GM18868 (cell line): Measurements from ENCODE around the gene PARP12.

ENCODE experiments used
- ATAC-seq: cut with Tn5 transposase; IDR thresholded peaks from one replicate; pipeline ENCODE4 v1.9.1; 2021; ENCODE audit warnings: mild to moderate bottlenecking, moderate library complexity; ENCODE audit not compliant: unreplicated experiment

PARP12 gene

DNA sequence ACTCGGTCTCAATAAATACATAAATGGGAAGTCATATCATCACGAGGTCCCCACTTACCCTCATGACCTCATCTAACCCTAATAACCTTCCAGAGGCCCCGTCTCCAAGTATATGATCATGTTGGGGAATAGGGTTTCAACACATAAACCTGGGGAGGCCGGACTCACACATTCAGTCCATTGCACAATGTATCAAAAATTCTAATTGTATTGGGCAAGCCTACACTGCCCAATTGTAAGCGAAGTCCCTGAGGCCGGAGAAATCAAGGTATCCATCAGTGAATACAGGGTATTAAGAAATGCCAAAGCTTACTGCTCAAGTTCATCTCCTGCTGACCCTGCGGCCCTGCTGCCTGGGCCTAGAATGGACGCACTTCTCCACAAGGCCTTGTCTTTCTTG is 69.6 kb downstream of the PARP12 start:
- ATAC-seq: no peak

DNA sequence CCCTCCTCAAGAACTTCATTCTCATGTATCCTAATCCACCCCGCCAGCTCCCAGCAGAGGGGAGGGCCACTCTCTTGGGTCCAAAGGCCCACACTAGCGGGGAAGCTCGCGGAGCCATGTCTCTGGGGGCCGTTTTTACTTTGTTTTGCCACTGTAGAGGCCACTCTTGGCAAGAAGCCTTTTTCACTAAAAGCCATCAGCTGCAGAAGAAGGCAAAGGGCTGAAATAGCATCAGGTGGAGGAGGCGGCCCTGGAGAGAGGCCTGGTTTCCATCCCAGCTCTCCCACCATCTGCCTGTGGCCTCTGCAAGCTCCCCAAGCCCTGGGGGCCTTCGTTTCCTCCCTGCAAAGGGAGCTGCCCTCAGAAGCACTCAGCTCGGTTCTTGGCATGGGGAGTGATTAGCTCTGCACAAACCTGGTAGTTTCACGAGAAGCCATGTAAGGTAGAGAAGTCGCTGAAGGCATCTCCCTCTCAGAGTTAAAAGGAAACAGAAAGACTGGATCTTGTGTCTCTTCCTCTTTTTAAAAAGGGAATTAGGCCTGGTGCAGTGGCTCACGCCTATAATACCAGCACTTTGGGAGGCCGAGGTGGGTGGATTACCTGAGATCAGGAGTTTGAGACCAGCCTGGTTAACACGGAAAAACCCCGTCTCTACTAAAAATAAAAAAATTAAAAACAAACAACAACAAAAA is 70.3 kb downstream of the PARP12 start:
- no peak for ATAC-seq

DNA sequence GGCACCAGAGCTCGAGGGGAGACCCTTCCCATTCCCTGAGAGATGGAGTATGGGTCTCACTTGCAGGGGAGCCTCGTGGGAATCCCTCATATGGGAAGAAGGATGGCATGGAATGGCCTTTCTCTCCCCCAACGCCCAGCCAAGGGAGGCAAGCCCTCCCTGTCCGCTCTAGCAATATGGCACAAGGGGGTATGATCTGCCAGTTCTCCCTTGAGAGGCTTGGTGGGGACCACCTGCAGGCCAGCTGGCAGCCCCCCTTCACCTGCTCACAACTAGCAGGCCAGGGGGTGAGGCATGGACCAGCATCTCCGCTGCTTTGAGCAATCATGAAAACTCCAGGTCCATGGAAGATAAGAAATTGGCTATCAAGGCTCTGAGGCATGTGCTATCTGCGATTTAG is 70.8 kb downstream of the PARP12 start:
- ATAC-seq: no peak

DNA sequence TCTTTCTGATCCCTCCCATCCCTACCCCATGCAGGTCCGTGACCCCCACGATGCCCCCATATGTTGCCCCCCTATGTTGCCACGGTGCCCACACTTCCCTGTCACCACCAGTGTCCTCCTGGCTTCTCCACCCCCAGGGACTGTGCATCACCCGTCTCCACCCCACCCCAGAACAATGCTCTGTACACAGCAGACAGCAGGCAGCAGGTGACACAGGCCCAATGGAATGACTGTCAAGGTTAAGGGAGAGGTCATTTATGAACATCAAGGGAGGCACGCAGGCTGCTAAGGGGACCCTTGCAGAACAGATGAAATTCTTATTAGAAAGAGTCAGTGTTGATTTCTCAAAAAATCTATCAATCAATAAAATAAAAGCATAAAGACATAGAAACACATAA is 71.5 kb downstream of the PARP12 start:
- no peak for ATAC-seq

DNA sequence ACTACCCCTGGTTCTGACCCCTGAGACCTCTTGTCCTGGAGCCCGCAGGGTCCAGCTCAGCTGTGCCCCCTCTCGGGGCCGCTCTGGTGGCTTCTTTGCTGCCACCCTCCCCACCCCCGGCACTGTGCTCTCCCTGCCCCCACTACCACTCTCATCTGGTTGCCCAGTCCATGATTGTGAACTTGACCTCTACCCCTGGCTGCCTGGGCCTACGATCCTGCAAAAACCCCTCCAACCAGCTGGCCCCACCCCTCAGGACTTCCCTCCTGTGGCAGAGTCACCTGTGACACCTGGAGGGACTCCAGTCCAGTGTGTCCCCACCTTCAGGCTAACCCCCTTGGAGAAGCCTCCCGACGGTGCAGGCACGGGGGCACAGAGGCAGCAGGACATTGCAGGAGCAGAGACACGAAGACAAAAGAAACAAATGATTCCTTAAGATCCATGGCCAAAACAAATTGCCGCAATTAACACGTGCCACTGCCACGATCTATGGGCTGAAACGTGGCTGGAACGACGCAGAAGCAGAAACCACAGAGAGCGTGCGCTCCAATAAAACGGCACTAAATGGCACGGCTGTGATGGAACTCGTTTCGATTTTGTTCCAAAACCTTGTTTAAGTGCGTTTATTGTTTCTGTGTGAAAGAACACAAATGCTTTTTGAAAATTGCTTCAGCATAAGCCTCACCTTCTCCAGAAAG is 72.0 kb downstream of the PARP12 start:
- no peak for ATAC-seq

DNA sequence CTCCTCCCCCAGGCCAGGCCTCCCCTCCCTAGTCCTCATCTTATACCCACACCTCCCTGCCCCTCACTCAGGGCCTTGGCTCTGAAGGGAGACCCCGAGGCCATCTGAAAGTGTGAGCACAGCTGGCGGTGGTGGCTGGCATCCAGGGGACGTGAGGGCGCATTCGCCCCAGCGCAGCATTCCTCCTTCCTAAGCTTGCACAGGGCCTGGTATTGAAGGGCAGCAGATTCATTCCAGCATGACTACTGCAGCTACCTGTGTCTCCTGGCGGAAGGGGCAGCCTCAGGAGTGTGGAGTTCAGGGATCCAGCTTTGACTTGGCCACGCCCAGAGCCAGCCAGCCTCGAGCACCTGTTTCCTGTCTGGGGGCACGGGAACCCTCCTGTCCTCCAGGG is 72.6 kb downstream of the PARP12 start:
- no peak for ATAC-seq

DNA sequence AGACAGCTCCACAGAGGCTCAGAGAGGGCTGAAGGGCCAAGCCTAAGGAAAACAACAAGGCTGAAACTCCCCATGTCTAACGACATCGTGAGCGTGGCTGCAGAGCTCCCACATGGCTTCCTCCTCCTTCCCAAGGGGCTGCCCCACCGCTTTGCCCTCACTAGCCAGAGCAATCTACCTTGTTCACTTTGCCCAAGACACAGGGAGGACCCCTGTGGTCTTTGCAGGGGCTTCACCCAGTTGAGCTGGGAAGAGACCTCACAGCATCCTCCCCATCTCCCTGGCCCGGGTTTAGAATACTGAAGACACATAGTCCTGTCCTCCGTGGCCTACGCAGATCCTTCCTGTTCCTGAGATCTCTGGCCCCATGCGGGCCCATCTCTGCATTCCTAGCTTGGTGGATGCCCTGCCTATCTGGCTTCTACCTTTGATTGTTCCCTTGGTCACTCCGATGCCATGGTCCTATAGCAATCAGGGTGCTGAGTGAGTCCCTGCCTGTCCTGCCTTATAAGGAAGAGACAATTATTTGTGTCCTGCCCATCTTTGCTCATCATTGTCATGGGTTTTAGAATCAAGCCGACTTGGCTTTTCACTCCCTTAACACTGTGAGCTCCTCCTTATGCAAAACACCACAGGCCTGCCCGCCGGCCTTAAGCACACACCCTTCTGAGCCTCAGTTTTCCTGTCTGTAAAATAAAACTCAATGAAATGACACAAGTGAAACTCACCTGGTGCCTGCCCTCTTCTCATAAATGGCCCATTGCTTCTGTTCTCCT is 73.2 kb downstream of the PARP12 start:
- ATAC-seq: no peak

DNA sequence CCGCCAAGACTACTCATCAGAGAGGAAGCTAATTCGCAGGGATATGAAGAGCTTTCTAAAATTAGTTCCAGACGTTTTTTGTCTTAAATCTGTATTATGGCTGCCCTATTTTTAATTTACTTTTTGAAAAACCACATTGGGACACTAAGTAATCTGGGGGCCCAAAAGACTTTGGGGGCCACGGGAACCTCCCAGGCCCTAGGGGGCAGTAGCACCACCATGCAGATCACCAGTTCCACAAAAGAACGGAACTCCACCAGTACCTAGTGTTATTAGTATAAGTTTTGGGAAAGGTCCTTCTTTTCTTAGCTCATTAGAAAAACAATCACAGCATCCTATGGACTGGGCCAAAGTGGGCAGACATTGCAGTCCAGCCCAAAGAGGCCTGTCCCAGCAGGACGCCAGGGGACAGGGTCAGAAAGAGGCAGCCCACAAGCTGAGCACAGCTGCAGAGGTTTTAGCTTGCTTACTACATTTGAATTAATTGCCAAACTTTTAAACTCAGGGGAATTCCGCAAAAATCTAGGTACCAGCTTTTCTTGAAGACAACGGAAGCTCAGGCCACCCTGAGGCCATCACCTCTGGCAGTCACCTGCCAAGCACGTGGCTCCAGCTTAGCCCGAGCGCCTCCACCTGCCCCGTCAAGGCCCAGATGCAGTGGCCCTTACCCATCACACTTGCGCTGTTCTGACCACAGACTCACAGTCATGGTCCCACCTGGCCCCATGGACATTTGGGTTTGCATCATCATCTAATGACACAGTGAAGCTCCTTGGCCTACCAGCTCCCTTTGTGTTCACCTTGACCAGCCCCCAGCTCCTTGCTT is 74.8 kb downstream of the PARP12 start:
- ATAC-seq: no peak

DNA sequence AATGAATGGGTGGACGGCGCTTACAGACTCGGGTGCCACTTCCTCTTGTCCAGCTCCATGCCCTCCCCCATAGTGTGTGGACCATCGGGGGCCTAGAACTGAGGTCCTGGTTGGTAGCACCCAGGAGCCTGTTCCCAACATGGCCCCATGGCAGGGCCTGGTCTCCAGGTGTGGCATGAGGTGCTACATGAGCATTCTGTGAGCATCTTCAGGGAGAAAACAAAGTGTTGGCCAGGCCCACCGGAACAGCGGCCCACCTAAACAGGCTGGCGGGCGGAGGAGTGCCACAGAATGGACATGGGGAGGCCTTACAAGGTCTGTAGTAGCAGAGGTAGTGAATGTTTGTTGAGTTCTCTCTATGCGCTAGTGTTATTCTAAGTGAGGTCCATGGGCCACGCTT is 76.9 kb downstream of the PARP12 start:
- no peak for ATAC-seq

DNA sequence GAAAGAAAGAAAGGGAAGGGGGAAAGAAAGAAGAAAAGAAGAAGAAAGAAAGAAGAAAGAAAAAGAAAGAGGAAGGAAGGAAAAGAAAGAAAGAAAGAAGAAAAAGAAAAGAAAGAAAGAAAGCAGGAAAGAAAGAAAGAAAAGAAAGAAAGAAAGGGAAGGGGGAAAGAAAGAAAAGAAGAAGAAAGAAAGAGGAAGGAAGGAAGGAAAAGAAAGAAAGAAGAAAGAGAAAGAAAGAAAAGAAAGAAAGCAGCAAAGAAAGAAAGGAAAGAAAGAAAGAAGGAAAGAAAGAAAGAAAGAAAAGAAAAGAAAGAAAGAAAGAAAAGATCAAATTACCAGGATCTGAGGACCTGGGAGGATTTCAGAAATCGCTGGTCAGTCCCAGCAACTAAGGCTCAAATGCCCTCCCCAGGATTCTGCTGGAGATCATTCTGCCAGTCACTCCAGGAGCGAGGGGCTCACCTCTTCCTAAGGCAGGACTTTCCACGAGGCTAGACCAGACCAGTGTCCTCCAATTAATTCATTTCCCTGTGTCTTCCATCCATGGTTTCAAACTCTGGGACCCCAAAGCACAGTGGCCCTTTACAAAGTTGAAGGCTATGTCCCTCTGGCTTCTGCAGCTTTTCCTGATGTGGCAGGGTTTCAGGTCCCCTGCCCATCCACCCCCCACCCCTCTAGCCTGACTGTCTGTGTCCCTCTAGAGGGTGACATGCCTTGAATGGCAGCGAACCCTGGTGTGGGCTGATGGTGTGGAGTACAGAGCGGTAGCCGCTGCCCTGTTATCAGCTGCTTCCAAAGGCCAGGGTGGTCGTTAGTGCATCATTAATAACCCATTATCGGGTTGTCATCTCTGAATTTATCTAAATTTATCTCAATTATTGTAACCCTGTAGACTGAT is 77.9 kb downstream of the PARP12 start:
- no peak for ATAC-seq

DNA sequence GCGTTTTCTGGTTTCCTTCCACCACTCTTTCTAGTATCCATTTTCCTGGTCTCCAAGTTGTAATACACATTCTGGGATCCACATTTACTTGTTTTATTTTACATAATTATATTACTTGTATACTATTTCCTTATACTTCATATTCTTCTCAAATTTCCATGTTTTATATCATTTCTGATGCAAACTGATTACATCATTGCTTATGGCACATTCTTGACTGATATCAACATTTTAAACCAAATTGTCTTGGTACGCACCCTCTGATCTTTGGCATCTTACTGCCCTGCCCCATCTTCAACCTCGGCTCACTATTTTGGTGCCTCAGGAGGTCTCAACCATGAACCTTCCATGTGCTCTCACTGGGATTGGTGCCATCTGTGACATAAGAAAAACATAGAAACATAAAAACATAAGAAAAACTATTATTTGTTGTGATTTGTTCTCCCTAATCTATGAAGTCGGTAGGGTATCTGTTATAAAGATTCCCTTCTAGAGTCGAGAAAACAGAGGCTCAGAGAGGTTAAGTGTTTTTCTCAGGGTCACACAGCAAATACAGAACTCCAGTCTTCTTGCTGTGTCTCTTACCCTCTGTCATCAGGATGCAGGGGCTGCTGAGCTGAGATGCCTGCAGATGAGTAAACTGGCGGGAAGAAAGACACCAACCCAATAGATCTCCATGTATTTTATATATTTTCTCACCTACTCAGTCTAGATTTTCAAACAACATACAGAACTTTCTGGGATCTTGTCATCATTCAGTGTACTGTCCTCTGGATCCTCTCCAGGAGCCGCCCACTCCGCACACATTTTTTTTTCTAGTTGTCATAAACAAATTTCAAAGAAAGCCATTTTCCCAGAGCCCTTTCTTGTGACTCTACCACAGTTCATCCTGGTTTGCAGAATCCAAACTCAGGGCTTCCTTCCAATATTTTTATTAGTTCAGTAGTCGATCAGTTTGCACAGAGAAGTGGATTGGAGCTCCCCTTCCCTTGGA is 79.5 kb downstream of the PARP12 start:
- no peak for ATAC-seq

DNA sequence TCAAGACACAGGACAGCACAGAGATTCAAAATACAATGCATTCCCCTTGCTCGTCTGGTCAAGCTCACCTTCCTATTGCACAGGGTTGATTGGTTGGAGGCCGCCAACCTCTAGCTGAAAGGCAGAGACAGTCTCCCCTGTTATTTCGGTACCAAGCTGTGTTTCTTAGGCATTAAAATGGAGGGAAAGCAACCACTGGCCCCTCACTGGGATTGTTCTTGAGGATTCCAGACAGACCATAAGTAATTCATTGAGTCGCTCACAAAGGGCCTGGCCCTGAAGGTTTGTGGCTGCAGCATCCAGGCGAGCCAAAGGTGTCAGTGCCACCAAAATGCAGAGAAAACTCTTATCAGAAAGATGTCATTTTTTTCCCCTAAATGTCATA is 81.2 kb downstream of the PARP12 start:
- no peak for ATAC-seq

DNA sequence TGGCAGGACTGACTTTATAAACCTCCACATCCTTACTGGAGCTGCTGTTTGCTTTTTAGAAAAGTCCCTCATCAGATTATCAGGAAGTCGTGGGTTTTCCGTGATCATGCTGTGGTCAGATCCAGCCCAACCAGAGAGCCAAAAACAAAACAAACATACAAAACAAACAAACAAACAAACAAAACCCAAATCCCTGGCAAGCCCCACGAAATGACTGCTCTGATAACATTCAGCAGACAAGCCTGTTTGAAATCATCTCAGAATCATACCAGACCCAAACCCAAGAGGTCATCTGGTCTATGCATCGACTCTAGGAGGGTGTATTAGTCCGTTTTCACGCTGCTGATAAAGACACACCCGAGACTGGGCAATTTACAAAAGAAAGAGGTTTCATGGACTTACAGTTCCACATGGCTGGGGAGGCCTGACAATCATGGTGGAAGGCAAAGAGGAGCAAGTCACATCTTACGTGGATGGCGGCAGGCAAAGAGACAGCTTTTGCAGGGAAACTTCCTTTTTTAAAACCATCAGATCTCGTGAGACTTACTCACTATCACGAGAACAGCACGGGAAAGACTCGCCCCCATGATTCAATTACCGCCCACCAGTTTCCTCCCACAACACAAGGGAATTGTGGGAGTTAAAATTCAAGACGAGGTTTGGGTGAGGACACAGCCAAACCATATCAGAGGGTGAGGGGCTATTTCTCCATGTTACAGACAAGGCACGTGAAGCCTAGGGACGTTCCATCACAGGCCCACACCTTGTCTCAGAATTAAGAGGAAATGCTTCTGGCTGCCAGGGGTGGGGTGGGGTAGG is 85.7 kb downstream of the PARP12 start:
- ATAC-seq: no peak

DNA sequence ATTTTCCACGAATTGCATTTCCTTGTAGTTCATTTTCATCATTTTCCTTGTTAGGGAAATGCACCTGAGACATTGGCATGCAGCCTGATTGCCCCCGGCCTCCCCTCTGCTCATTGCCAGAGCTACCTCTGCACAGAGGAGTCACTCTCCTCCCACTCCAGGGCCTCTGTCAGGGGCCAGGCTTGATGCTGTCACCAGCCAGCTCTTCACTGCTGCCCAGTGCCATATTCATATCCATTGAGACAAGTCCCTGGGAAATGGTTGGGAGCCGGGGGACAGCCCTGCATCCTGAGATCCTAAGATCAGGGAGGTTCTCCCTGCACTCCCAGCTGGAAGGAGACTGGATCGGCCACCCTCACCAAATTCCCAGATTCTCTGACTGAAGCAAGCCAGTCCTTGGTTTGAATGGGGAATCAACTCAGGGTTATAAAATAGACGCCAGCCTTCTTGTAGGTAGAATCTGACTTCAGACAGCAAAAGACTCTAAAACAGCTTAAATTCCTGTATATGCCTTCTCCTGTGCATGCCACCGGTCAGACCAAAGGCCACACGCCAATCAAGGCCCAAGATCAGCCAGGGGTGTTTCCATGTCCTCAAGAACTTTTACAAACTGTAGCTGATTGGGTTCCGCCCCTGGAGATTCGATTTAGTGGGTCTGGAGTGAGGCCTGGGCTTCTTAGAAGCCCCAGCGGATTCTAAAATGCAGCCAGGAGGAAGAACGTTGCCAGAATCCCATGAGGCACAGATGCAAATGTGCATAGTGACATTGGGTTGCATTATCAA is 86.5 kb downstream of the PARP12 start:
- no peak for ATAC-seq

DNA sequence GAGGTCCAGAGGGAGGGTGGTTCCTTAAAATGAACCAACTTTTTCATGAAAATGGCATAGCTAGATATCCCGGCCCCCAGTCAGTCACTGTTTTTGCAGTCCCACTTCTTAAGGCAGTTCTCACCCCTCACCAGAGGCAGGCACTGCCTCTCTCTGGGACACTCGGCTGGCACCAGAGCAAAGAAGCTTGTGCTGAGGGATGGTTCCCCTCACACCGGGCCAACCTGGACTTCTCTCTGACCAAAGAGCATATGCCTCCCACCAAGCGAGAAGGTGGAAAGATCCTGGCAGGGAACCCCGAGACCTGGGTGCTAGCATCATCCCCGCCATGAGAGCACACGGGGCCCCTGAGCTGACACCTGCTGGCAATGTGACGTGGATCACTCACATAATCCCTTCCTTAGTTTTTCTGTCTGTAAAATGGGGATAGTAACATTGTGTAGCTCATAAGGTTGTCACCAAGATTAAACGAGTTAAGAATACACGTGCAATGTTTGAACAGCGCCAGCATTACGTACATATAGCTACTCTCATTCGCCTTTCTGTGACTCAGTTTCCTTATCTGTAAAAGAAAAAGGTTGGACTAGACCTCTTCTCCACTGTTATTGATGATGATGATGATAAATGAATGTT is 88.5 kb downstream of the PARP12 start:
- ATAC-seq: no peak
